DOHH2 (cell line): ENCODE measurements around the gene APBA2.

Experiments used
- H3F3A ChIP-seq: fragments of 200-600 bp; sonication (generic), shearing (Covaris generic); 2 replicates; pipeline ENCODE4 v1.6.0; 2016; ENCODE audit warnings: antibody characterized with exemption, mild to moderate bottlenecking; ENCODE audit not compliant: control insufficient read depth, insufficient read depth
- H3K27ac ChIP-seq: fragments of 200-600 bp; sonication (generic); 2 replicates; pipeline ENCODE4 v1.5.1; 2014; ENCODE audit warnings: low read depth, mild to moderate bottlenecking, low read length, moderate library complexity
- H3K27me3 ChIP-seq: fragments of 200-600 bp; sonication (generic); 2 replicates; pipeline ENCODE4 v1.6.1; 2014; ENCODE audit warnings: mild to moderate bottlenecking, low read length, mixed read lengths; ENCODE audit not compliant: control insufficient read depth
- H3K36me3 ChIP-seq: fragments of 200-600 bp; sonication (generic); 2 replicates; pipeline ENCODE4 v1.6.1; 2014; ENCODE audit warnings: mild to moderate bottlenecking, low read length, moderate library complexity, mixed read lengths; ENCODE audit not compliant: control insufficient read depth
- H3K4me1 ChIP-seq: fragments of 200-600 bp; sonication (generic); 2 replicates; pipeline ENCODE4 v1.6.1; 2014; ENCODE audit warnings: mild to moderate bottlenecking, low read length, mixed read lengths; ENCODE audit not compliant: control insufficient read depth
- H3K4me2 ChIP-seq: fragments of 200-600 bp; sonication (generic); 2 replicates; pipeline ENCODE4 v1.6.0; 2014; ENCODE audit warnings: mild to moderate bottlenecking, low read length, moderate library complexity
- H3K4me3 ChIP-seq: fragments of 200-600 bp; sonication (generic); 2 replicates; pipeline ENCODE4 v1.5.1; 2014; ENCODE audit warnings: mild to moderate bottlenecking, low read length, mixed read lengths
- H3K79me2 ChIP-seq: fragments of 200-600 bp; sonication (generic); 2 replicates; pipeline ENCODE4 v1.6.1; 2014; ENCODE audit warnings: mild to moderate bottlenecking, low read length, mixed read lengths; ENCODE audit not compliant: control insufficient read depth
- H3K9me2 ChIP-seq: fragments of 200-600 bp; sonication (generic); replicated peaks from 2 replicates; pipeline ENCODE4 v1.6.1; 2014; ENCODE audit warnings: mild to moderate bottlenecking, low read length, mixed read lengths; ENCODE audit not compliant: control insufficient read depth
- H3K9me3 ChIP-seq: fragments of 200-600 bp; sonication (generic); 2 replicates; pipeline ENCODE4 v1.6.1; 2014; ENCODE audit warnings: antibody characterized with exemption, low read length, mixed read lengths; ENCODE audit not compliant: control insufficient read depth, insufficient read depth
- H4K20me1 ChIP-seq: fragments of 200-600 bp; sonication (generic); 2 replicates; pipeline ENCODE4 v1.6.0; 2014; ENCODE audit warnings: low read depth, mild to moderate bottlenecking, antibody characterized with exemption, low read length, moderate library complexity; ENCODE audit not compliant: control insufficient read depth, insufficient read depth
- CTCF ChIP-seq: fragments of 200-600 bp; sonication (generic); IDR thresholded peaks from one replicate; pipeline ENCODE4 v1.5.1; 2014; ENCODE audit warnings: antibody characterized with exemption, mild to moderate bottlenecking, low read depth, low read length; ENCODE audit not compliant: poor library complexity, severe bottlenecking
- EZH2phosphoT487 ChIP-seq: fragments of 200-600 bp; sonication (generic); IDR thresholded peaks from 2 replicates; pipeline ENCODE4 v1.6.1; 2017; ENCODE audit warnings: borderline replicate concordance, mild to moderate bottlenecking, antibody characterized with exemption, low read length, moderate library complexity, mixed read lengths

The APBA2 gene

GRCh38 chr15:28918141-28918983, 32.6 kb downstream of the APBA2 start:
- Histone ChIP-seq H3K9me3 (no peaks in the 10 kb centered on the region), H4K20me1 (no peaks in the 10 kb centered on the region), H3K4me2 (no peak overlapping the region), H3F3A (no peaks in the 10 kb centered on the region), H3K4me3 (no peak overlapping the region), H3K27ac (no peak overlapping the region), H3K4me1 (no peaks in the 10 kb centered on the region), H3K9me2 (no peaks in the 10 kb centered on the region), H3K36me3 (no peaks in the 10 kb centered on the region), H3K79me2 (no peaks in the 10 kb centered on the region), H3K27me3 (no peaks in the 10 kb centered on the region)
- no peak for TF ChIP-seq EZH2phosphoT487
- no peak for TF ChIP-seq CTCF

DNA sequence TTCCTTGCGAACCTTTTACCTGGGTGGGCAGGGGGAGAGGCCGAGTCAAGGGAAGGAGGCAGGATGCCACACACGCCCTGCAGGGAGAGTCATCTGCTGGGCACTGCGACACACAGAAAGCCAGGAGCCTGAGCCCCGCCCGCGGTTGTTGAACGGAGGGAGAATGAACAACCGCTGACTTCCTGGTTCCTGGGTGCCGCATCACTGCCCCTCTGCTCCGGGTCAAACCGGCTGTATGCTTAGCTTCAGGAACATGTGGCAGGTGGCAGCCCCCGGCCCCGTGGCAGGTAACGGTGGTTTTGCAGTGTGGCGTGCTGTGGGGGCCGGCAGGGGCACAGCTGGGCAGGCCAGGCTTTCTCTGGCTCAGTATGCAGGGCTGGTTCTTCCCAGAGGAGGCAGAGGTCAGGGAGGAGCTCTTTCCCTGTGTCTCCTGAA, 33.4 kb downstream of the APBA2 start:
- Histone ChIP-seq H3K27ac (no peak overlapping the region), H3K36me3 (no peaks in the 10 kb centered on the region), H3K79me2 (no peaks in the 10 kb centered on the region), H3F3A (no peaks in the 10 kb centered on the region), H3K4me1 (no peaks in the 10 kb centered on the region), H3K9me2 (no peaks in the 10 kb centered on the region), H4K20me1 (no peaks in the 10 kb centered on the region), H3K4me2 (no peak overlapping the region), H3K9me3 (no peaks in the 10 kb centered on the region), H3K27me3 (no peaks in the 10 kb centered on the region), H3K4me3 (no peak overlapping the region)
- no peak for TF ChIP-seq CTCF
- TF ChIP-seq EZH2phosphoT487, result no peak

GRCh38 chr15:28919679-28920655, 34.2 kb downstream of the APBA2 start:
- Histone ChIP-seq H4K20me1 (no peaks in the 10 kb centered on the region), H3K9me3 (no peaks in the 10 kb centered on the region), H3K4me1 (no peaks in the 10 kb centered on the region), H3K36me3 (no peaks in the 10 kb centered on the region), H3K79me2 (no peaks in the 10 kb centered on the region), H3K27me3 (no peaks in the 10 kb centered on the region; the same call in 1 of the 2 replicates), H3K9me2 (no peaks in the 10 kb centered on the region), H3K4me3 (no peak overlapping the region), H3K4me2 (no peak overlapping the region), H3F3A (no peaks in the 10 kb centered on the region), H3K27ac (no peak overlapping the region)
- TF ChIP-seq CTCF, result no peak
- TF ChIP-seq EZH2phosphoT487, result no peak
